HUES6 (cell line): ENCODE measurements around the gene GPR65.
"Not testable (repeated sequence)": the region's sequence is repeated elsewhere in the genome, so short reads cannot be mapped to it uniquely, and the experiment has no call there.

Experiments
- H3K27ac ChIP-seq: 2 replicates; pipeline ENCODE4 v1.7.0; 2013; ENCODE audit warnings: low read depth, mild to moderate bottlenecking, low read length, inconsistent platforms
- H3K27me3 ChIP-seq: 2 replicates; pipeline ENCODE4 v1.6.1; 2013; ENCODE audit warnings: low read length; ENCODE audit not compliant: control insufficient read depth, insufficient read depth
- H3K36me3 ChIP-seq: 2 replicates; pipeline ENCODE4 v1.6.1; 2013; ENCODE audit warnings: low read length; ENCODE audit not compliant: control insufficient read depth, insufficient read depth
- H3K4me1 ChIP-seq: 2 replicates; pipeline ENCODE4 v1.6.1; 2013; ENCODE audit warnings: low read length; ENCODE audit not compliant: control insufficient read depth, insufficient read depth
- H3K4me3 ChIP-seq: 2 replicates; pipeline ENCODE4 v1.5.1; 2013; ENCODE audit warnings: low read depth, low read length
- H3K9ac ChIP-seq: one replicate; pipeline ENCODE4 v1.6.1; 2013; ENCODE audit warnings: mild to moderate bottlenecking, low read length
- H3K9me3 ChIP-seq: 2 replicates; pipeline ENCODE4 v1.6.1; 2013; ENCODE audit warnings: low read depth, low read length; ENCODE audit not compliant: control insufficient read depth, insufficient read depth

Gene GPR65

DNA sequence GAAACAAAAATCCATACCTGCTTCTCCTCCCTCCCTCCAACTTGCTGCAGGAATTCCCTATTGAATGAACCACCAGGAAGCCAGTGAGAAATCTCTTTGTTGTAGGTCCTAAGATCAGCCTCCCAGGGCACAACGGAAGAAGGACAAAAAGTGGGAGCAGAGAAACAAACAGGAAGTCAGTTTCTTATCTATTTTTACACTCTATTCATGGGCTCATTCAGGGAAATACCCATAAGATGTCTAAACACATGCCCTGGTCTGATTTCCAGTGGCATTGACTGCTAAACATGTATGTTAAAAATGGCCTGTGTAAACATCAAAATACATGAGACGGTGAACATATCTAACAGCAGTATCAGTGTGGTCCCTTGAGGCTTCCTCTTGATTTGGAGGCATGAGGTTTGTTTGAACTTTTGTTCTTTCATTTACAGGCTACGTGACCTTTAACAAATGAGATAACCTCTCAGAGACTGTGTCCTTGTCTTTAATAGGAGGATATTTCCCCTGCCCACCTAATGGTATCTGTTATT lies 18.8 kb downstream of the GPR65 start:
- H3K9ac ChIP-seq, result peak overlapping the region; percentile 27
- no peaks in the 10 kb centered on the region for H3K9me3 ChIP-seq
- peaks cover 12% of the 10 kb centered on the region for H3K4me1 ChIP-seq
- no peaks in the 10 kb centered on the region for H3K27me3 ChIP-seq
- no peaks in the 10 kb centered on the region for H3K36me3 ChIP-seq
- H3K27ac ChIP-seq, result no peak overlapping the region
- H3K4me3 ChIP-seq, result no peak overlapping the region

DNA sequence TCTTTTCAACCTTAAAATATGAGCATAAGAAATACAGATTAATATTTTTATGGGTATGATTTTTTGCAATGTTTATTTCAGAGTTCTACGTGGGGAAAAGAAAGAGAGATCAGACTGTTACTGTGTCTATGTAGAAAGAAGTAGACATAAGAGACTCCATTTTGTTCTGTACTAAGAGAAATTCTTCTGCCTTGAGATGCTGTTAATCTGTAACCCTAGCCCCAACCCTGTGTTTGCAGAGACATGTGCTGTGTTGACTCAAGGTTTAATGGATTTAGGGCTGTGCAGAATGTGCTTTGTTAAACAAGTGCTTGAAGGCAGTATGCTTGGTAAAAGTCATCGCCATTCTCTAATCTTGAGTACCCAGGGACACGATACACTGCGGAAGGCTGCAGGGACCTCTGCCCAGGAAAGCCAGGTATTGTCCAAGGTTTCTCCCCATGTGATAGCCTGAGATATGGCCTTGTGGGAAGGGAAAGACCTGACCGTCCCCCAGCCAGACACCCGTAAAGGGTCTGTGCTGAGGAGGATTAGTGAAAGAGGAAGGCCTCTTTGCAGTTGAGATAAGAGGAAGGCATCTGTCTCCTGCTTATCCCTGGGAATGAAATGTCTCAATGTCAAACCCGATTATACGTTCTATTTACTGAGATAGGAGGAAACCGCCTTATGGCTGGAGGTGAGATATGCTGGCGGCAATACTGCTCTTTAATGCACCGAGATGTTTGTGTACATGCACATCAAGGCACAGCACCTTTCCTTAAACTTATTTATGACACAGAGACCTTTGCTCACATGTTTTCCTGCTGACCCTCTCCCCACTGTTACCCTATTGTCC lies 19.5 kb downstream of the GPR65 start:
- H3K4me3 ChIP-seq, H3K9me3 ChIP-seq, H3K27me3 ChIP-seq, H3K27ac ChIP-seq, H3K36me3 ChIP-seq, H3K9ac ChIP-seq: not testable (repeated sequence)
- H3K4me1 ChIP-seq, result peaks cover 12% of the 10 kb centered on the region

DNA sequence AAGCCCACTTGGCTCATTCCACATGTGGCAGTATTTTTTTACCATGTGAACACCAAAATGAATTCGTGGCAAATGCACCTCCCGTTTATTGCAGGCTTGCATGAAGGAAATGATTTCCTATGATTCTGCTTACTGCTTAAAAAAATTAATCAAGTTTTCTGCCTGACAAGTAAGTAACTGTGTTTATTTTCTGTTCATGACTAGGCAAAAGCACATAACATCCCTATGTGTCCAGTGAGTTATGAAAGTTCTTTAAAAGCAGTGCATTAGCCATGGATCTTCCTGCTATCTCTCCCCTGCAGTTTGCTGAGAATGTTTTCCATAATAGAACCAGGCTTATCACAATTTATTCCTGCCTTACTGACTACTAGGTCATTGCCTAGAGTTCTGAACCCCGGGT lies 20.4 kb downstream of the GPR65 start:
- Histone ChIP-seq H3K36me3 (no peaks in the 10 kb centered on the region), H3K9me3 (no peaks in the 10 kb centered on the region), H3K27ac (no peak overlapping the region; the same call in 1 of the 2 replicates), H3K27me3 (no peaks in the 10 kb centered on the region), H3K9ac (no peak overlapping the region), H3K4me3 (no peak overlapping the region), H3K4me1 (peaks cover 12% of the 10 kb centered on the region)

DNA sequence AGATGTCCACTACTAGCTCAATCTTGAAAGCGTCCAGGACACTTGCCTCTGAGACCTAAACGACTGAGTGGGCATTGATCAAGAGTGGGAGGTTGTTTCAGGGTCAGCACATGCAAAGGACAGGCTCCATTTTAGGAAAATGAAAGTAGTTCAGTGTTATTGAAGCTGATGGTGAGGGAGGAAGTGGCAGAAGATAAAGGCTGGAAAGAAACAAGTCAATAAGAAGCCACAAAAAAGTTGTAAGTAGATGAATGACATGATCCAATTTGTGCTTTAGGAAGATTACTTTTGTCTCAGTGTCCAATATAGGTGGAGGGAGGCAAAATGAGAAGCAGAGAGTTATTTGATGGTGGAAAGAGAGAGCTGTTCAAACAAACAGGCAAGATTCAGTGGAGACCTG lies 22.0 kb downstream of the GPR65 start:
- no peak overlapping the region for H3K4me3 ChIP-seq
- no peaks in the 10 kb centered on the region for H3K9me3 ChIP-seq
- H3K27me3 ChIP-seq, result no peaks in the 10 kb centered on the region
- H3K9ac ChIP-seq, result no peak overlapping the region
- H3K27ac ChIP-seq, result no peak overlapping the region
- H3K4me1 ChIP-seq, result peaks cover 12% of the 10 kb centered on the region
- no peaks in the 10 kb centered on the region for H3K36me3 ChIP-seq

DNA sequence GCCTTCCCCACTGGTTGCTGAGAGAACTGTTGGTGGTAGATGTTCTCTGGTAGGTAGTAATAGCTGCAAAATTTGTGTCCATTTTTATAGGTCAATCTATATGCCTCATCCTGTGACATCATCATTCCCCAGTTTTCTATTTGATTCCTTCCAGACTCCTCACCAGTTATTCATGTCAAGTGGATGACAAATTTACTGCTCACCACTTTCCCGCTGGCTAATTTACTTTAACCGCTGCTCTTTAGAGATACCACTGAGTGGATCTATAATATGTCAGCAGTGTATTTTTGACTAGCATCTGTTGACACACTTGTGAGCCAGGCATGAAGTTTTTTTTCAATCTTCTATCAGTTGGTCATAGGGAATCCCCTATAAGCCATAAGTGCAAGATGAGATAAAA lies 24.6 kb downstream of the GPR65 start:
- no peaks in the 10 kb centered on the region for H3K27me3 ChIP-seq

DNA sequence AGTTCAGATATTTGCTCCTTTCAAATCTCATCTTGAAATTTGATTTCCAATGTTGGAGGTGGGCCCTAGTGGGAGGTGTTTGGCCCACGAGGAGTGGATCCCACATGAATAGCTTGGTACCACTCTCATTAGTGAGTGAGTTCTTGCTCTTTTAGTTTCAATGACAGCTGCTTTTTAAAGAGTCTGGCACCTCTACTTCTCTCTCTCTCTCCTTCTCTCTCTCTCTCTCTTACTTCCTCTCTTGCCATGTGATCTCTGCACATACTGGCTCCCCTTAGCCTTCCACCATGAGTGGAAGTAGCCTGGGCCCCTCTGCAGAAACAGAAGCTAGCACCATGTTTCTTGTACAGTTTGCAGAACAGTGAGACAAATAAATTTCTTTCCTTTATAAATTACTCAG lies 25.1 kb downstream of the GPR65 start:
- no peak overlapping the region for H3K4me3 ChIP-seq
- H3K9me3 ChIP-seq, result no peaks in the 10 kb centered on the region
- no peaks in the 10 kb centered on the region for H3K4me1 ChIP-seq
- H3K27me3 ChIP-seq, result no peaks in the 10 kb centered on the region
- no peak overlapping the region for H3K27ac ChIP-seq
- no peak overlapping the region for H3K9ac ChIP-seq
- H3K36me3 ChIP-seq, result no peaks in the 10 kb centered on the region

More for the DNA sequence above, 24.6 kb downstream of the GPR65 start:
- no peaks in the 10 kb centered on the region for H3K9me3 ChIP-seq
- no peak overlapping the region for H3K4me3 ChIP-seq
- H3K27ac ChIP-seq, result no peak overlapping the region
- no peaks in the 10 kb centered on the region for H3K36me3 ChIP-seq
- H3K9ac ChIP-seq, result no peak overlapping the region
- no peaks in the 10 kb centered on the region for H3K4me1 ChIP-seq

DNA sequence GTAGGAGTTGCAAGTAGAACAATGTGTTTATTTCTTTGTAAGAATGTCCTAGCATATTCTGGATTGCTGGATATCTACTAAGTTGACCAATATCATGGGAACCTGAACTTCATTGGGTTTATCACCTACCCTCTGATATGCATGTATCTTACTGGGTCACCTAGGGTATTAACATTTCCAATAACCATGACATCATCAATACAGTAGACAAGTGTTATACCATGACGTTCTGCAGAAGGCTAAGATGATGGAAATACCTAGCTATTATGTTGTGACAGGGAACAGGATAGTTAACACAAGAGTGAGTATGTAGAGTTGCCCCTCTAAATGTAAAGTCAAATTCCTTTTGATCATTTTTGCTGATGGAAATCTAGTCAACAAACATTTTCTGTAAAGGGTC lies 26.0 kb downstream of the GPR65 start:
- no peaks in the 10 kb centered on the region for H3K27me3 ChIP-seq
- H3K27ac ChIP-seq, result no peak overlapping the region
- H3K4me1 ChIP-seq, result no peaks in the 10 kb centered on the region
- H3K9me3 ChIP-seq, result no peaks in the 10 kb centered on the region
- no peaks in the 10 kb centered on the region for H3K36me3 ChIP-seq
- H3K9ac ChIP-seq, result no peak overlapping the region
- no peak overlapping the region for H3K4me3 ChIP-seq

DNA sequence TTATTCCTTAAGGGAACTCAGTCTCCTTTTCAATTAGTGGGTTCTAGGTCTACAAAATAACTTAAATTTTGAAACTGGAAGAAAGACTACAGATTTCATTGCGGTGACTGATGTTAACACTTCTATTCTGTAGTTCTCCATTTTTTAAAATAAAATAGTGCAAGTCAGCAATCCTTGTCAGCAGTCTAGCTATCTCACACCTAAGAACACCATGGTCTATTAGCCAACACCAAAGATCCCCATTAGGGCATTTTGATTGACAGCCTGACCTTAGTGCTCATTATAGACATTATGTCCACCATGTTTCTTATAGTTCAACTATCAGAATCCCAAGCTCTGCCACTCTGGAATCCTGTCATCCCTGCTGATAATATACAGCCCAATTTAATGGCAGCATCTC lies 27.4 kb downstream of the GPR65 start:
- H3K9me3 ChIP-seq, result no peaks in the 10 kb centered on the region
- no peak overlapping the region for H3K27ac ChIP-seq
- H3K4me3 ChIP-seq, result no peak overlapping the region
- no peaks in the 10 kb centered on the region for H3K27me3 ChIP-seq
- no peaks in the 10 kb centered on the region for H3K36me3 ChIP-seq
- peaks cover 10% of the 10 kb centered on the region for H3K4me1 ChIP-seq
- no peak overlapping the region for H3K9ac ChIP-seq

DNA sequence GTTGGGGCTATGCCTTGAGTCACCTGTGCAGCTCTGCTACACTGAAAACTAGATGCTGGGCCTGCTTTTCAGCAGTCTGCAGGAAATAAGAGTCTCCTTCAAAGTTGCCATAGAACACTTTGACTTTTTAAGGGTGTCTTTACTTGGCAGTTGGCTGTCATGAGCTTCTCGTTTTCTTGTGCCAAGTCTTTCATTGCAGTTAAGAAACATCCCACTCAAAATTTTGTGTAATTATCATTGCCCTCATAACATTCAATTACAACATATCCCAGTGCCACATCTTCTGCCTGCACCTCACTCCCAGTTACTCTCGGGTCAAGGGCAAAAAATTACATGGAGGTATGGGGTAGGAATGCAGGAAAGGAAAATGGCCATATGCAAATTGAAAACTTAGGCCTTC lies 29.1 kb downstream of the GPR65 start:
- H3K27me3 ChIP-seq, result no peaks in the 10 kb centered on the region
- H3K27ac ChIP-seq, result no peak overlapping the region
- no peak overlapping the region for H3K9ac ChIP-seq
- no peak overlapping the region for H3K4me3 ChIP-seq
- H3K9me3 ChIP-seq, result no peaks in the 10 kb centered on the region
- H3K4me1 ChIP-seq, result peaks cover 10% of the 10 kb centered on the region
- no peaks in the 10 kb centered on the region for H3K36me3 ChIP-seq

DNA sequence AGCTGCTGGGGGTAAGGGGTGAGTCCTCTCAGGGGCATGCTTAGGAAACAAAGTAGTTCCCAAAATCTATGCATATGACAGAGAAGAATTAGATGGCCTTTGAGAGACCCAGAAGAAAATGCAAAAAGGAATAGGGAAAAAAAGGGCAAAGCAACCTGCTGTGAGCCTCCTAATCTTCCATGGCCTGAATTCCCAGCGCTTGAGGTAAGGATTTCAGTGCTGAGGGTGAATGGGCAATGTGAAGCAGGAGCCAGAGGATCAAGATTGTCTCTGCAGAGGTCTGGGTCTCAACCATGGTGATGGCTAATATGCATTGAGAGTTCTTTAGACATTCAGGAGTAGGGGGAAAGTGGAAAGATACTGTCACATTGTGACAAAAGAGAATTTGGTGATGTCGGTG lies 31.5 kb downstream of the GPR65 start:
- Histone ChIP-seq H3K9ac (no peak overlapping the region), H3K27me3 (no peaks in the 10 kb centered on the region), H3K4me3 (no peak overlapping the region), H3K36me3 (no peaks in the 10 kb centered on the region), H3K9me3 (no peaks in the 10 kb centered on the region), H3K4me1 (peaks cover 10% of the 10 kb centered on the region), H3K27ac (no peak overlapping the region)

DNA sequence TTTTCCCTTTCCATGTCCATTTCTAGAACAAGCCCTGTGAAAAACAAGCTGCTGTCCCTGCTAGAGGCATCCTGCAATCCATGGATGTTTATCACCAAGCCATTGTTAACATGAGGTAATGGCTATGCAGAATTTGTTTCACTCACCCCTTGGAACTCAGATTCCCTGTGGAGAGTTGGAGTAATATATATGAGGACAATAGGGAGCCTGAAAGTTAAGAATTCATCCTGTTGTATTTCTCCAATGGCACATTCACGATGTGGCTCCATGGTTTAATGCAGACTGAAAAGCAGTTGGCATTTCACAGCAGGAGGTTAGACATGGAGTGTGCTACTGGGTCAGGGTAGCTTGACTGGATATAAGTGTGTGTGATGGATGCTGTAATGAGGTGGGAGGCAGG lies 32.4 kb downstream of the GPR65 start:
- Histone ChIP-seq H3K4me3 (no peak overlapping the region), H3K27me3 (no peaks in the 10 kb centered on the region), H3K9me3 (no peaks in the 10 kb centered on the region), H3K9ac (no peak overlapping the region), H3K36me3 (no peaks in the 10 kb centered on the region), H3K27ac (no peak overlapping the region), H3K4me1 (peaks cover 10% of the 10 kb centered on the region)
